DMS79 (cell line): ENCODE measurements around the gene ADGRF5.

Experiments used
- DNase-seq: peaks from one replicate; lab custom pipeline; 2025; lab: John Stamatoyannopoulos, UW

Gene ADGRF5

DNA sequence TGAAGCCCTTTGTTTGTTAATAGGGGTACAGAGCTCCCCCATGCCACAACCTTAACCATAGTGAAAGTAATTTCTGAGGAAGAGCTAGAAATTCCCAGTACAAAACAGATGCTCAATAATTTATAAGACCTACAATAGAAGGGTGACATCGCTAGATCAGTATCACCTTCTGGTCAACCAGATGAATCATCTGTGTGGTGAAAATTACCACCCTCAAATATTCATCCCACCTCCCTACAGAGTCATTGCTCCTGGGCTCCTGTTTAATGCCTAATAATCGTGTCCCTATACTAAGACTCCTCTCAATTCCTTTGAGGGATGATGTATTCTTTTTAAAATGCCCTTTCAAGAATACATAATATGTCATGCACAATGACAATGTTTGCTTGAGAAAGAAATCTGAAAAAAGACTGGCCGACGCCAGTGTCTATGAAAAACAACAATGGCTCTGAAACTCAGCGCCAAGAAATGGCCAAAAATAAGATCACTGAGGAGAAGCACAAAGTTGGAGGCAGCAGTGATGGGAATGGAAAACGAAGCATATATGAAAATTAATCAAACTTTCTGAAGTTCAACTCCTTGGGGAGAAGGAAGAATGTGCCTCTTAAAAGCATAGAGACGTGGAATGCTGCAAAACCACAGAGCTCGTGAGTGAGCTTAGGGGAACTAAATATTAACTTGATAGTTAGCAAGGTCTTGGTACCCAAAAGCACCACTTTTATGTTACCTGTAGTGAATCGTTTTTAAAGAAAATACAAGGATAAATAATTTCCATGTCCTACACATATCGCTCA is 11.0 kb upstream of the ADGRF5 start:
- DNase-seq: no peak

DNA sequence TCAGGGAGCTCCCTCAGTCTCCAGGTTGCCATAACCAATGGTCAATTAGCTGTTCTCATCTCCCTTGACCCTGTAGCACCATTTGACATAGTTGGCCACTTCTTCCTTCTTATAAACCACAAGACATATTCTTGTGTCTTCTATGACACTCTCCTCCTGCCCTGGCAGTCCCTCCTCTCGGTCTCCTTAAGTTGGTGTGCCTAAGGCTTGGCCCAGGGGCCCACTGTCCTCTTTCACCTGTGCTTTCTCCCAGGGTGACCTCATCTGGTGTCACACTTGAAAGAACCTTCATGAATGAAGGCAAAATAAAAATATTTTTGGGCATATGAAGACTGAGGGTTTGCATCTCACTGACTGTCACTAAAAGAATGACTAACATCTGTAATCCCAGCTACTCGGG is 9.7 kb upstream of the ADGRF5 start:
- no peak for DNase-seq

DNA sequence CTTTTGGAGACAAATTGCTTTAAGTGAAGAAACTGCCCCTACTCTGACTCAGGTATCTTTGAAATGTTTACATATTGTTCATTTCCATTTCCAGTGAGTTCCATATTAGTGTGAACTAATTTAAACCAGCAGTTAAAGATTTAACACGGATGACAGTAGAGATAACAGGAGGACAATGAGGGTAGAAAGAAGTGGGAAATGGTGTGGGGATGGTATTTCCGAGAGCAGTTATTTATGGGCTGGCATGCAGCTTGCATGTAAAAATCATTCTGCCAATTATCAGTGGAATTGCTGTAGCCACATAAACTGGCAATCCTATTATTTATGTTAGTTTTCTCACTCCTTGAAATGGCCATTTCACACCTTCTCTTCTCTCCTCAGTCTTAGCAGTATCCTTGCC is 8.6 kb upstream of the ADGRF5 start:
- no peak for DNase-seq

DNA sequence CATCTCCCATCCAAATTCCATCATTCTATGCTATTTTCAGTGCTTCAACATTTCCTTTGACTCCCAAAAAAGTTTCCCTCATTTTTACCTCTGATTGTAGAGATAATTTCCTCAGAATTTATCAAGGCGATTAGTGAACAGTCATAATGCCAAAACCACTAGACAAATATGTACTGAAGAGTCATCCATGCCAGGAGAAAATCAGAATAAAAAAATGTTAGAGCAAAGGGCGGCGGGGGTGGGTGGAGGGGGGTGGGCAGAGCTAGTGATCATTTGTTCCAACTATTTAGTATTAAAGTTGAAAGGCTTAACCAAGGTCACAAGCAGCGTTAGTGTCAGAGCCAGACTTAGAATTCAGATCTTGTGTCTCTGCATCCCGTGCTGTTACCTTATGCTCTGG is 5.3 kb upstream of the ADGRF5 start:
- no peak for DNase-seq

DNA sequence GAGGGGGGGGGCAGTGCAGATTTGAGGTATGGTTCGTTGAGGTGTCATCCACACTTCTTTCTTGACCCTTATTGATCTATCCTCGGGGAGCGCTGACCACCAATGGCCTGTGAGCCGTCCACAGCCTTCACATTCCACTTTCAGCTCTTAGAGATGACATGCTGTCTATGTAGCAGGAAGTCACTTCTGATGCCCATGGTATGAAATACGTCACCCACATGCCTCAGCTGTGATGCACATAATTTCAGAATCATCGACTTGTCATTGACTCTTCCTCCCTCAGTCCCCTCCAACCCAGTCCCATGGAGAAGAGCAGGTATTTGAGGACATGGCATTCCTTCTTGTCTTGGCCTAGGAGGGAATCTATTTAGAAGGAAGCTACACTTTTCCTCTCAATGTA is 4.7 kb upstream of the ADGRF5 start:
- DNase-seq: no peak

DNA sequence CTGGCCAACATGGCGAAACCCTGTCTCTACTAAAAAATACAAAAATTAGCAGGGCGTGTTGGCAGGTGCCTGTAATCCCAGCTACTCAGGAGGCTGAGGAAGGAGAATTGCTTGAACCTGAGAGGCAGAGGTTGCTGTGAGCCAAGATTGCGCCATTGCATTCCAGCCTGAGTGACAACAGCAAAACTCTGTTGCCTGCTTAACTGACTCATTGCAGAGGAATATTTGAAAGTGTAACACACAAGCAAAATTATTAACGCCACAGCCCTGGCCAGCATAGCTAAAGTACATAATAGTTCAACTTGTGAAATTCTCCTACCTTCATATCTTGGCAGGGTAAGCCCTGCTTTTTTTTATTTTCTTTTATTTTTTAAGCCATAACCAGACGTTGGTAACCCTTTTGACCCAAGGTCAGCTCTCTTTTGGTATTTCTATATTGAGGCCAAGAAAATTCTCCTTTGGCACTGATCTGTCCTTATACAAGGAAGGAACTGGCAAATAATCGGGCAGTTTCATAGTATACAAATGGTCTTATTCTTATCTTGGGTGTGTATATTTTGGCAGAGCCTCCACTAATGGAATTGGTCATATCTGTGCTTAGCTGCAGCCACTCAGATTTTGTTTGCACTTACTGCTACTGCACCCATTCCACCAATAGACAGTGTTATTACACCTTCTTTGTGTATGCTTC is 4.0 kb upstream of the ADGRF5 start:
- DNase-seq: no peak

DNA sequence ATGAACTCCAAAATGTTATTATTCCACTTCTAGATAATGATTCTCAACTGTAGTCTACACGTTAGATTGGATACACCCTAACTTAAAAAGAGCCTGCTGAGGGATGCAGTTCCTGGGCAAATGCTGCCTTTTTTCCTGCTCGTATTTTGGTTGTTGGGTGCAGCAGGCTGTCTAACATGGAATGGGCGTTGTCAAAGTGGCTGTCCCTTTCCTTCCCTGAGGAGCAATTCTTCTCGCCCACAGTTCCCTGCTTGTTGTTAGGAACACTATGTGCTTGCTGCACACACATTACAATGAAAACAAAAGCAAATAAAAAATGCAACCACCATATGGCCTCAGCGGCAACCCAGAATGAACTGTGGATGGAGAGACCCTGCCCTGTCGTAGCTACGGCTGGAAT is 1.7 kb upstream of the ADGRF5 start:
- no peak for DNase-seq

DNA sequence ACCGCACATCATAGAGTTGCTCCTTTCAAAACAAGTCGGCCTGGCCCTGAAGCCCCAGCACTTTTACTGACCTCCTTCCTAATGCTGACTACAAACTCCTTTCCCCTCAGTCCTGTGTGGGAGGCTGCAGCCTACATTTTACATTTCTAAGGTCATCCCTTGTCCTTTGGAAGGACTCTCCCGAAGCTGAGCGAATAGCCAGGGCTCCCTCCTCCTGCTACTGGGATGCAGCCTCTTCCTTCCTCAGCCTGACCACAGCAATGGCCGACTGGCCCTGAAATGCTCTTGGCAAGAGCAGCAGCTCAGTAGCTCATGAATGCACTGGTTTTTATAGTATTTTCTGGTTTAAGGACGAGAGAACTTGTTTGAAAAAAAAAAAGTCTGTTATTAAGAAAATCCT is 679 bp downstream of the ADGRF5 start:
- no peak for DNase-seq

DNA sequence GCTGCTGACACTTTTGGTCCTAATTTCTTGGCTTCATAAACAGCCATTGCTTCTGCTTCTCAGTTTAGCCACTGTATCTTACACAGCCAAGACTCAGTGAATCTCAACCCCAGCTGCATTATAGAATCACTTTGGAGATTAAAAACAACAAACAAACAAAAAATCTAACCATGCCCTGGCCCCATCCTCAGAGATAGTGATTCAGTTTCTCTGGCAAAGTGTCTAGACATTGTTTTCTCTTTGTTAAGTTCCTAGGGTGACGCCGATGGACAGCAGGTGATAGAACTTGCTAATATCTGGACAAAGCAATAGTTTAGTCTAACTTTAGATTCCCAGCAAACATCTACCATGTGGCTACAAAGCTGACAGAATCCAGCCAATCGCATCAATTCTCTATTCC is 2.9 kb downstream of the ADGRF5 start:
- no peak for DNase-seq

DNA sequence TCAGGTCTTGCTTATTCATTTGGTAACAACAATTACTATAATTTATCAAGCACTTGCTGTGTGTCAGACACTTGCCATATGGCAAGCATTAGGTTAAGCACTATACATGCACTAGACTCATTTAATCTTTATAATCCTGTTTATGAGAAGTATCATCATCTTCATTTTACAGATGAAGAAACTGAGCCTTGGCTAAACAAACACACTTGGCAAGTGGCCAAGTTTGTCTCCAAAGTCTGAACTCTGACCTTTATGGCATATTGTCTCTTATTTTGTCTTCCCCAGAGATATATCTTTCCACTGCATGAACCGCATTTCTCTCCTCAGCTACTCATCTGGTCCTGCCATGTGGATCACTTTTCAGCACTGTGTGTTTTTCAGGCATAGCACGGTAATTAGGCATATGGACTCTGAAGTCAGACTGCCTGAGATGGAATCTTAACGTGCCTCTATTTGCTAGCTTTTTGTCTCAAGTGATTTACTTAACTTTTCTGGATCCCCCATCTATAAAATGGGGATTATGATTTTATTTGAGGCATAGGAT is 4.7 kb downstream of the ADGRF5 start:
- no peak for DNase-seq

DNA sequence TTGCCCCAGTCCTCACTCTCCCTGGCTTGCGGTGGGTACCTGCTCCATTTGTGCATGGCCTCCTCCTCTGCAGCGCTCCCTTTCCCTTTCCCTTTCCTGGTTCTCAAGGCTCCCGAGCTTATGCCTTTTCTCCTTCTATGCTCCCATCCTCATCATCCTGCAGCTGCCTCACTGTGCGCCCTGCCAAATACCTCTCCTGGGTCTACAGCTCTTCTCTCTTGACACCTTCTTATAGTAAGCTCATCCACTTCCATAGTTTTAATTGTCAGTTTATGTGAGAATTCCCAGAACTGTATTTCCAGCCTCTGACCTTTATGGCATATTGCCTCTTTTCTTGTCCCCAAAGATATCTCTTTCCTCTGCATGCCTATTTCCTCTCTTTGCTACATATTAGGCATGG is 5.9 kb downstream of the ADGRF5 start:
- no peak for DNase-seq

DNA sequence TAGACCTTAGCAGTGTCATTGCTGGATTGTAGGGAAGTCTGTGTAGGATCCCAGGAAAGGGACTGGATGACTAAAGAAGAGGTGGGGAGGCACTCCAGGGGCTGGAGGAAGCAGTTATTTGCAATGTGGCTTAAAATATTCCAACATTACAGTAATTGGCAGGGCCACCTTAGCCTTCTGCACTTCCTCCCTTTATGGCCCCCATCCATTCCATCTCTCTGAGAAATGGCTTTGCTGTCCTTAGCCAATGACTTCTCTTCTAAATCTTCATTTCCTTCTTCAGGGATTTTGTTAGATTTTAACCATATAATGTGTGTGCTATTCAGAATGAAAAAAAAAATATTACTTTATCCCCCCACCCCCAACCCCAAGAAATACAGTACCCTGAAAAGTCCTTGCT is 6.4 kb downstream of the ADGRF5 start:
- DNase-seq: no peak

DNA sequence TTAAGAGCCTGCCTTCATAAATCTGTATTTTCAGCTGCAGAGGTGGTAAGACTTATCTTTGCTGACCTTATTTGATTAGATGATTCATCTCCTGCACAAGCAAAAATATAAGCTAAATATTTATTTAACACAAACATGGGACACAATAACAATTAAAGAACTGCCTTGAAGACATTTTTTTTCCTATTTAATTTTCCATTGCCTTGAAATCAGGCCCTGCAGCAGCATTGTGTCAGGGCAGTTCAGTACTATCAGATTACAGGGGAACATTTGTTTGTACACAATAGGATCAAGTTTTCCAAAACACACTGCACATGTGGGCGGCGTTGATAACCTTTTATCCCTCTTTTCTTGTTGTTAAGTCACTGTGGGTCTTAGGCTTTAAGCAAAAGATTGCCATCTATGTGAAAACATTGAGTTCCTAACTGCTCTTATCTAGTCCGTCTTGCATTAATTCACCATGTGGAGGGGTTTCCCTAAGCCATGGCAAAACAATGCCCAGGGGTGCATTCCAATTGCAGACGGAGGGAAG is 7.4 kb downstream of the ADGRF5 start:
- no peak for DNase-seq

DNA sequence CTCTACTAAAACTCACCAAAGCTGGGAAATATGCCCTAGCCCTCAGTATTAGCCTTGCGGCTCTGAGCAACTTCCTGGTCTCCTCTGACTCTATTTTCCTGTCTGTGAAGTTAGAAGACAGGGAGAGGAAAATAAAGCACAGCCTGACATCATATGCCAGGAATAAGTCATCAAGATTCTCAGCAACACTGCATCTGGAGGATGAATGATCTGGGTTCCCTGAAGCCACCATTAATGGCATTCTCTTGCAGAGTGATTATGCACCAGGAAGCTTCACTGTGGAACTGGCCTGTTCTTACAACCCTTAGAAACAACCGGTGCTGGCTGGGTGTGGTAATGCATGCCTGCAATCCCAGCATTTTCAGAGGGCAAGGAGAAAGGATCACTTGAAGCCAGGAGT is 12.4 kb downstream of the ADGRF5 start:
- DNase-seq: no peak

DNA sequence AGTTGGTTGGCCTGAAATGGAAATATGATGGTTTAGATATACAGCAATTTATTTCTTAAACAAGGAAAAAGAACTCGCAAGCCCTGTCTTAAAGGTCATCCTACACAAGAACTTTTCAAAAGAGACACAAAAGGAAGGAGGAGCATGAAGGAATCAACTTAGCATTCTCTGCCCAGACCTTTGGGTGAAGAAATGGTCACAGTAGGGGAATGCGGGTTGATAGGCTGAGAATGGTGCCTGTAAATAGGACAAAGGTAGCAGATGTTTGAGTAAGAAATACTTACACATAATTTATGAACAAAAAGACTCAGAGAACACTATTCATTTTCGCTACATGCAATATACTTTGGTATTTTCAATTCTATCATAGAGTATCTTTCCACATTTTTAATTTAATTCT is 15.0 kb downstream of the ADGRF5 start:
- no peak for DNase-seq

DNA sequence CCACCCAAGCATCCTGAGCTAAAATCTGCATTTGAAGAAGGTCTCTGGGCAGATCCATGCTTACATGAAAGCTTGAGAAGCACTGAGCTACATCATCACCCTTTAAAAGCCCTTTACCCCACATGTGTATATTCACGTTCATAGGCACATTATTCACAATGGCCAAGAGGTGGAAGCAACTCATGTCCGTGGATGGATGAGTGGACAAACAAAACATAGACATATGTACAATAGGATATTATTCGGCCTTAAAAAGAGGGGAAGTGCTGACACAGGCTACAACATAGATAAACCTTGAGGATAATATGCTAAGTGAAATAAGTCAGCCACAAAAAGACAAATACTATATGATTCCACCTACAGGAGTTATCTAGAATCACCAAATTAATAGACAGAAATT is 17.6 kb downstream of the ADGRF5 start:
- no peak for DNase-seq

DNA sequence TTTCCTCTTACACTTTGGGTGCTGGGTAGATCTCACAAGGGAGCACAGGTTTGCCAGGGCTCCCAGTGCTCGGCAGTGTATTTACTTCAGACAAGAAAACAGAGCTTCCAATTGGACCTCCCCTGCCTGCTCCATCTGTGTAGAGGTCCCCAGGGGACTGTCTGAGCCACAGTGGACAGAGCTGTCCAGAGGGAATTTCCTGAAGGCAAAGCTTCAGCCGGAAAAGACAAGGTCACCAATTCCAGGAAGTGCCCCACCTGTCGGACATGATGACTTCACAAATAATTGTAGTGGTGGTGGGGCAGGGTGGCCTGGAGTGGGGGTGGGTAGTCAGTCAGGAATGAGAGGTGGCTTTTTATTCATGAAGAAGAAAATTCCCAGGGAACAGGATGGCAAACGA is 18.6 kb downstream of the ADGRF5 start:
- no peak for DNase-seq

DNA sequence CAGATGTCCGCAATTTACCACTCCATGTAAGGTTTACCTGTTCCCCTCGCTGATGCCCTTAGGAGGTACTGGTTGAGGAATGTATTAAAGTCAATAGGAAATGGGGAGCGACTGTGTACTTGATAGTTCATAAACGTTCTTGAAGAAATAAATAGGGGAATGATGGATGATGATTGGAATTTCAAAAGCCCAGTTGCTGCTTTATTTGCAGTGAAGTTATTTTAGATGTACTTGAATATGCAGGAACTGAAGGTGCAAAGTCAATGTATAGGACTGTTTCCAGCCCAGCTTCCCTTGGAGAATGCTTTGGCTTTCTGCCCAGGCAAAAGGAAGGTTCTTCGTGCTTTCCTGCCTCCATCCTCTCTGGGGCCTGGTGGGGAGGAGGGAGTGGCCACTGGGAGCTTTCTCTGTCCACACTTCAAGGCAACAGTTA is 19.8 kb downstream of the ADGRF5 start:
- DNase-seq: no peak

DNA sequence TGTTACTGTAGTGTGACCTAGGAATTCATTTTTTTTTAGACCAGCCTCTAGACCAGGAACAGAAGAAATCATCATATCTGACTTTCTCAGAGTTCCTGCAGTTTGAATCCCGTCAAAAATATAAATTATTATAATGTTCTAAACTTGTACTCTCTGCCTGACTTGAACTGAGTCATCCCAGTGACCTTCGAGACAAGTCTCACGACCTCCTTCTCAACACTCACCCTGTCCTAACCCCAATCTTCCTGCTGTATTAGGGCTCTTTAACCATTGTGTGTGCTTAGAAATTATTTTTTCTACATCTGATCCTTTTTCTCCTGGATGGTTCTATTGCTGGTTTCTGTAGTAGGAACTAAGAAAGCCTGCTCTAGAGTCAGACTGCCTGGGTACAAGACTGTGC is 21.5 kb downstream of the ADGRF5 start:
- no peak for DNase-seq

DNA sequence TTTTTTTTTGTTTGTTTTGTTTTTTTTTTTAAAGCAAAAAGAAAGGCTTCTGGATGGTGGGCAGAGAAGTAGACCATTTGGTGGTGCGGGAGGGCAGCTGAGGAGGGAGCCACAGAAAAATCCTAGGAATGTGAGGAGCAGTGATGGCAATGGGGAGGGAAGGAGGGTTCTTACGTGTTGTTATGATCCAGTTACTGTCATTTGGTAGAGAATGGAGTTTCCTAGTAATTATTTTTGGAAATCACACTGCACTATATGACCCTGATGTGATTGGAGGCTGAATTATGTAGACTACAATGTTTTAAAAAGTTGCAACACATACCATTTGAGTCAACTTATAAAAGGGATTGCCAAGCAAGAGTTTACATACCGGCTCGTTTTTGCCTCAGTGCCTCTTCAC is 22.1 kb downstream of the ADGRF5 start:
- DNase-seq: no peak

DNA sequence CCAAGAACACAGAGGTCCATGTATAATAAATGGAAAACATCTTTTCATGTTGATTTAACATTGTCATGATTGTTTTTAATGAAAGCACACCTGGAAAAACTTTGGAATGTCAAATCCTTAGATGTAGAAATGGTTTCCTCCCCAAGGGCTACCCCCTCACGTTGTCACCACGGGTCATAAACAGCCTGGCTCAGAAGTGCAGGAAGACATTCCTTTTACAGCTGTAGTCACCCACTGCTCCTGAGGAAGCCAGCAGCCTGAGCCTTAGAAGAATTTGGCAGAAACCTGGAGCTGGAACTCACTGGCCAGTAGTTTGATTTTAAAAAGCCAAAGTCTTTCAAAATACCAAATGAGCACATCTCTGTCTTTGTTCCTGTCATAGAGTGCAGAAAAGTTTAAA is 23.7 kb downstream of the ADGRF5 start:
- DNase-seq: no peak

DNA sequence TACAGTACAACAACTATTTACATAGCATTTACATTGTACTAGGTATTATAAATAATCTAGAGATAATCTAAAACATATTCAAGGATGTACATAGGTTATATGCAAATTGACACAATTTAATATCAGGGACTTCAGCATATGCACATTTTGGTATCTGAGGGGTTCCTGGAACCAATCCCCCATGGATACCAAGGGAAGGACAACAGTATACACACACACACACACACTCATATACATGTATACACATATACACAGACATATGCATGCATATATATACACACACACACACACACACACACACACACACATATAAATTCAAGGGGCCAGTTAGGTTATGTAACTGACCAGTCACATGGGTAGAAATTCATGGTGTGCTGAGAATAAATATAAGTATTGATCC is 24.9 kb downstream of the ADGRF5 start:
- DNase-seq: no peak

DNA sequence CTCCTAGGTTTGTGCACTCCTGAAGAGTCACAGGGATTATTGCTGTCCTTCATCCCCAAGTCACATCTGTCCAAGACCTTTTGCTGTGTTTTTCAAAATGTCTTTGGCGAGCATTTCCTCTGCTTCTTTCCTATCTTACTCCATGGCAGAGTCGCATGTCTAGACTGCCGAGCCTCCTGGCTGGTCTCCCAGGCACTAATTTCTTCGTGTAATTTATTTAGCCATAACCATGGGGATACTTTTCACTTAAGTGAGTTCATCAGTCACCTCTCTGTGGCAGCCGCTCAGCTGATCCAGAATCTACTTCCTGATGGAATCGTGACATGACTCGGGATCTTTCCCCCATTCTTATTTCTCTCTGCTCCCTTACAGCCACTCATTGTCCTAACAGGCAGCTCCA is 25.8 kb downstream of the ADGRF5 start:
- no peak for DNase-seq
